Measurements from ENCODE around the gene NSUN5. TPM values are rescaled to one million over a fixed set of nuclear protein-coding genes. Genes with fewer than 3 reads are reported as not detected.
"Not testable (repeated sequence)": the region's sequence is repeated elsewhere in the genome, so short reads cannot be mapped to it uniquely, and the experiment has no call there.

Gene NSUN5
- total RNA-seq, 1 donor from 2014 or later = 15.9 TPM

- not testable (repeated sequence) for FAIRE-seq; DNase-seq (ENCODE audit: low spot score in 2 of 2)
Measured at GRCh38 chr7:73299812-73300211, 8.8 kb downstream of the NSUN5 start.

GRCh38 chr7:73297706-73298105 is 10.9 kb downstream of the NSUN5 start:
- not testable (repeated sequence) for FAIRE-seq; DNase-seq (ENCODE audit: low spot score in 2 of 2)

- FAIRE-seq; DNase-seq (ENCODE audit: low spot score in 2 of 2): not testable (repeated sequence)
Measured at GRCh38 chr7:73297235-73297634, 11.4 kb downstream of the NSUN5 start.

- not testable (repeated sequence) for DNase-seq (ENCODE audit: low spot score in 2 of 2); FAIRE-seq
Measured at GRCh38 chr7:73277210-73277609, 31.4 kb downstream of the NSUN5 start.

- DNase-seq (ENCODE audit: low spot score in 2 of 2); FAIRE-seq: not testable (repeated sequence)
Measured at GRCh38 chr7:73267813-73268212, 40.8 kb downstream of the NSUN5 start.

GRCh38 chr7:73266719-73267368 is 41.8 kb downstream of the NSUN5 start:
- not testable (repeated sequence) for FAIRE-seq; DNase-seq (ENCODE audit: low spot score in 2 of 2)

GRCh38 chr7:73262416-73262815 is 46.2 kb downstream of the NSUN5 start:
- FAIRE-seq; DNase-seq (ENCODE audit: low spot score in 2 of 2): not testable (repeated sequence)

Small RNAs within 50 kb of the gene (small RNA-seq; reads per million reads assigned to genes)
- not detected for gene RNU6-1080P

Other genes with a start within 250 kb of the NSUN5 start
- gene SPDYE9, start 222.8 kb downstream of the NSUN5 start, total RNA-seq = under 0.01 TPM
- gene TRIM50, start 19.3 kb upstream of the NSUN5 start, total RNA-seq = not detected
- gene FKBP6, start 19.3 kb upstream of the NSUN5 start, total RNA-seq = not detected
- 5.3 TPM for gene FZD9, start 125.0 kb upstream of the NSUN5 start, total RNA-seq
- gene BAZ1B, start 213.5 kb upstream of the NSUN5 start, total RNA-seq = 62.4 TPM
- gene BCL7B, start 248.9 kb upstream of the NSUN5 start, total RNA-seq = 6.5 TPM